ENCODE results near the gene AK5. TPM values are rescaled to one million over a fixed set of nuclear protein-coding genes. Genes with fewer than 3 reads are reported as not detected.

Gene AK5
- total and polyA plus RNA-seq, 2 of the 13 experiments (the other 11 are each of a cell fraction or from before 2014, with no cell fraction given): not detected

- no peaks in the 10 kb centered on the region for H3K4me1 ChIP-seq (ENCODE audit: insufficient read depth, low read length)
- no peaks in the 10 kb centered on the region for H4K20me1 ChIP-seq (ENCODE audit: insufficient read depth, low read length)
- DNase-seq (ENCODE audit: low spot score): no peak
- intact Hi-C loops (cut with micrococcal nuclease; ENCODE audit: unreplicated experiment): no loop called here
- CTCF ChIA-PET (ENCODE audit: low intra/inter-chr PET ratio, low total read pairs): no interaction called here
- whole genome bisulfite sequencing (ENCODE audit: low lambda C conversion rate): 0% methylated on average over 2 of the region's 2 CpGs
- H3K27me3 ChIP-seq (ENCODE audit: control insufficient read depth in 1 of 2, insufficient read depth in 2 of 2, low read length in 2 of 2): peaks cover 0 to 5% of the 10 kb centered on the region in 2 experiments; a peak in 1 of 5 replicates
- no peaks in the 10 kb centered on the region for H3K36me3 ChIP-seq (replicated peaks in 1 of 2; ENCODE audit: control insufficient read depth in 1 of 2, insufficient read depth in 2 of 2, low read length in 2 of 2)
- ATAC-seq: no peak
- POLR2A ChIA-PET: no interaction called here
- in situ Hi-C loops (cut with HindIII; ENCODE audit: extremely low pct_ligation_motif_present, low pct_unique_long_range_greater_than_20kb): no loop called here
- H3K27ac ChIP-seq (ENCODE audit: extremely low read length, insufficient read depth, low read length): no peak overlapping the region
- H3K9me3 ChIP-seq (ENCODE audit: low read length): no peaks in the 10 kb centered on the region
- H3K4me3 ChIP-seq (replicated peaks in 1 of 3; ENCODE audit: insufficient read depth in 1 of 3, low read depth in 2 of 3, low read length in 3 of 3): no peak overlapping the region
- no TSS peak for BruUV-seq (replicated peaks)
- TF ChIP-seq FOXJ3 (CRISPR knock-in tag; IDR thresholded peaks at IDR 0.05; ENCODE audit: borderline replicate concordance) (no peak), ZNF317 (CRISPR knock-in tag; IDR thresholded peaks at IDR 0.05) (no peak), ZNF670 (CRISPR knock-in tag; IDR thresholded peaks at IDR 0.05; ENCODE audit: borderline replicate concordance) (no peak), ZNF280D (CRISPR knock-in tag; IDR thresholded peaks at IDR 0.05) (no peak), KAT2B (IDR thresholded peaks at IDR 0.05; ENCODE audit: borderline replicate concordance, low read depth, low read length) (no peak), CAMTA2 (CRISPR knock-in tag; IDR thresholded peaks at IDR 0.05; ENCODE audit: borderline replicate concordance) (no peak), ZNF572 (CRISPR knock-in tag; IDR thresholded peaks at IDR 0.05) (no peak), HMG20A (CRISPR knock-in tag; IDR thresholded peaks at IDR 0.05; ENCODE audit: borderline replicate concordance) (no peak), ELK4 (CRISPR knock-in tag; IDR thresholded peaks at IDR 0.05; ENCODE audit: borderline replicate concordance) (no peak), ZSCAN25 (CRISPR knock-in tag; IDR thresholded peaks at IDR 0.05) (no peak), ZFYVE20 (CRISPR knock-in tag; IDR thresholded peaks at IDR 0.05; ENCODE audit: borderline replicate concordance, low read depth) (no peak), BORCS8-MEF2B (CRISPR knock-in tag; IDR thresholded peaks at IDR 0.05) (no peak), ZNF205 (CRISPR knock-in tag; IDR thresholded peaks at IDR 0.05) (no peak), ZNF512 (CRISPR knock-in tag; IDR thresholded peaks at IDR 0.05) (no peak), KDM5A (IDR thresholded peaks at IDR 0.05; ENCODE audit: borderline replicate concordance, low read length) (no peak), SUZ12 (IDR thresholded peaks at IDR 0.05; ENCODE audit: low read depth, low read length) (no peak)
- no peak overlapping the region for H3K9ac ChIP-seq (ENCODE audit: insufficient read depth, low read depth, low read length)
- H2AFZ ChIP-seq (ENCODE audit: low read length): no peak overlapping the region
- H3K79me2 ChIP-seq (ENCODE audit: insufficient read depth, low read length): no peaks in the 10 kb centered on the region
- no peak overlapping the region for H3K4me2 ChIP-seq (ENCODE audit: low read depth, low read length)
- no peak for FAIRE-seq
Measured at GRCh38 chr1:77471691-77472090, 189.9 kb downstream of the AK5 start.
